NCI-H446 treated with DMSO at 0.1 percent for 48 hours (cell line): ENCODE data around the gene MUCL3.
"Not testable (repeated sequence)": the region's sequence is repeated elsewhere in the genome, so short reads cannot be mapped to it uniquely, and the experiment has no call there.

ENCODE experiments used
- DNase-seq: peaks from one replicate; lab custom pipeline; 2025; lab: John Stamatoyannopoulos, UW

MUCL3 gene

GRCh38 chr6:30940361-30940986 is at the start of gene MUCL3:
TSS of gene MUCL3 (plus strand) at chr6:30940973. CDS start at chr6:30941000, 27 bp downstream.
- DNase-seq, result no peak

GRCh38 chr6:30891450-30891723 is 49.4 kb upstream of the MUCL3 start:
- DNase-seq, result no peak

- no peak for DNase-seq
These were observed 48.8 kb upstream of the MUCL3 start for GRCh38 chr6:30891816-30892538.

GRCh38 chr6:30893001-30893591 is 47.7 kb upstream of the MUCL3 start:
- DNase-seq, result no peak

- DNase-seq, result no peak
These were observed 47.1 kb upstream of the MUCL3 start for GRCh38 chr6:30893666-30894065.

GRCh38 chr6:30894381-30894780 is 46.4 kb upstream of the MUCL3 start:
- no peak for DNase-seq

GRCh38 chr6:30894935-30895334 is 45.8 kb upstream of the MUCL3 start:
- DNase-seq, result no peak

- no peak for DNase-seq
These were observed 45.4 kb upstream of the MUCL3 start for GRCh38 chr6:30895343-30895742.

GRCh38 chr6:30896541-30896940 is 44.2 kb upstream of the MUCL3 start:
- no peak for DNase-seq

- DNase-seq, result no peak
These were observed 42.9 kb upstream of the MUCL3 start for GRCh38 chr6:30897882-30898281.

- DNase-seq, result no peak
These were observed 41.9 kb upstream of the MUCL3 start for GRCh38 chr6:30898750-30899360.

- no peak for DNase-seq
These were observed 39.8 kb upstream of the MUCL3 start for GRCh38 chr6:30900863-30901417.

GRCh38 chr6:30901436-30901835 is 39.3 kb upstream of the MUCL3 start:
- DNase-seq, result no peak

- DNase-seq, result not testable (repeated sequence)
These were observed 38.6 kb upstream of the MUCL3 start for GRCh38 chr6:30902196-30902595.

- no peak for DNase-seq
These were observed 38.1 kb upstream of the MUCL3 start for GRCh38 chr6:30902709-30903108.

GRCh38 chr6:30903236-30903635 is 37.5 kb upstream of the MUCL3 start:
- no peak for DNase-seq

- not testable (repeated sequence) for DNase-seq
These were observed 33.4 kb upstream of the MUCL3 start for GRCh38 chr6:30907290-30907757.

GRCh38 chr6:30907758-30908591 is 32.8 kb upstream of the MUCL3 start, which contains the start of gene GTF2H4:
TSS of gene GTF2H4 (plus strand) at chr6:30908207.
- DNase-seq, result peak; percentile 97

GRCh38 chr6:30908700-30909099 is 32.1 kb upstream of the MUCL3 start:
- DNase-seq, result no peak

- not testable (repeated sequence) for DNase-seq
These were observed 30.3 kb upstream of the MUCL3 start for GRCh38 chr6:30910473-30910872.

- no peak for DNase-seq
These were observed 27.8 kb upstream of the MUCL3 start for GRCh38 chr6:30912746-30913520.
